GM12875 (cell line): ENCODE results near the gene PAX8.

Source experiments
- H3K4me3 ChIP-seq: one replicate; pipeline ENCODE4 v1.5.1; 2011; ENCODE audit warnings: low read depth, low read length, control low read depth
- CTCF ChIP-seq: IDR thresholded peaks from 2 replicates; pipeline ENCODE4 v1.5.1; 2011; ENCODE audit warnings: low read depth, mild to moderate bottlenecking, control low read depth, inconsistent platforms, low read length, moderate library complexity, borderline replicate concordance; ENCODE audit not compliant: insufficient read depth

Gene PAX8

GRCh38 chr2:113167962-113168340 lies 110.8 kb downstream of the PAX8 start:
- H3K4me3 ChIP-seq, result no peak overlapping the region
- no peak for TF ChIP-seq CTCF

- TF ChIP-seq CTCF, result no peak
Observed at GRCh38 chr2:113167115-113167932, 111.4 kb downstream of the PAX8 start.

GRCh38 chr2:113166187-113166645 lies 112.5 kb downstream of the PAX8 start:
- TF ChIP-seq CTCF, result no peak
- no peak overlapping the region for H3K4me3 ChIP-seq

More at GRCh38 chr2:113167115-113167932, 111.4 kb downstream of the PAX8 start:
- H3K4me3 ChIP-seq, result no peak overlapping the region
